Ishikawa (cell line): ENCODE measurements around the gene PDE3A.

Source experiments
- EP300 ChIP-seq: IDR thresholded peaks from 2 replicates; pipeline ENCODE4 v1.6.1; 2012; ENCODE audit warnings: borderline replicate concordance
- MAX ChIP-seq: IDR thresholded peaks from 2 replicates; pipeline ENCODE4 v1.6.1; 2012
- NFIC ChIP-seq: IDR thresholded peaks from 2 replicates; pipeline ENCODE4 v1.6.1; 2012
- RAD21 ChIP-seq: IDR thresholded peaks from 2 replicates; pipeline ENCODE4 v1.6.1; 2012; ENCODE audit warnings: low read depth
- REST ChIP-seq: IDR thresholded peaks from 2 replicates; pipeline ENCODE4 v1.6.1; 2012; ENCODE audit warnings: low read depth, mild to moderate bottlenecking
- TAF1 ChIP-seq: IDR thresholded peaks from 2 replicates; pipeline ENCODE4 v1.6.1; 2012; ENCODE audit warnings: low read depth, mild to moderate bottlenecking
- TCF12 ChIP-seq: IDR thresholded peaks from 2 replicates; pipeline ENCODE4 v1.6.1; 2012; ENCODE audit warnings: low read depth

GRCh38 chr12:20508359-20508758 is 140.0 kb downstream of the PDE3A start:
- no peak for TF ChIP-seq MAX
- TF ChIP-seq TAF1 = no peak
- TF ChIP-seq NFIC = no peak
- TF ChIP-seq TCF12 = no peak
- TF ChIP-seq REST = no peak
- TF ChIP-seq EP300 = no peak
- no peak for TF ChIP-seq RAD21
